Effector CD4-positive, alpha-beta T cell (primary cell): ENCODE measurements around the gene TSFM.

Source experiments
- DNase-seq: peaks from one replicate; pipeline ENCODE4 v3.0.0-alpha.2; 2020

TSFM gene

DNA sequence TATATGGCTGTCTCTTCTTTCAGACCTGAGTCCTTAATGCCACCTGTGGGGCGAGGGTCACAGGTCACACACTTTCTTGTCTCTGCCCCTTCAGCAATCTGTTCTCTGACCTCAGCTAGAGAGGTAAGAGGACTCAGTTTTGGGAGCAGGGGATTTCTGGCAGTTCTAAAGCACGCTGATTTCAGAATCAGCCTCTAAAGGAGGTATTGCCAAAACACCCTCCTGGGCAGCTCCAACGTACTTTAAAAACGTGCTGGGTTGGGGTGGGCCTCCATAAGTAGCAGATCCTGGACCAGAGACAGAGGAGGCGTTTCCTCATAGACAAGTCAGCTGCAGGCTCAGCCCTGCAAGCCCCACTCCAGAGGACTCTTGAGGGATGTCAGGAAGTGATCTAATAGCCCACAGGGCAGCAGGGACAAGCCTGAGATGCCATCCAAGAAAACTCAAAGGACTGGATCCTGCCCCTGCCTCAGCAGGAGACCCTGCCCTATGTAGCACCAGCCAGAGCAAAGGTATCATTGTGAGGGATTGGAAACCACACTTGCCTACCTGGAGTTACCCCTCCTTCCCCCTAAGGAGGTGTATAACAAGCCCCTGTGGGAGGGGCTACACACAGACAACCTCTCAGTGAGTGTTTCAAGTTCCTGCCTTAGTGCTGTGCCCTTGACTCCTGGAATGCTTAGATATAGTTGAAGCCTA is 55.4 kb downstream of the TSFM start:
- DNase-seq = no peak

DNA sequence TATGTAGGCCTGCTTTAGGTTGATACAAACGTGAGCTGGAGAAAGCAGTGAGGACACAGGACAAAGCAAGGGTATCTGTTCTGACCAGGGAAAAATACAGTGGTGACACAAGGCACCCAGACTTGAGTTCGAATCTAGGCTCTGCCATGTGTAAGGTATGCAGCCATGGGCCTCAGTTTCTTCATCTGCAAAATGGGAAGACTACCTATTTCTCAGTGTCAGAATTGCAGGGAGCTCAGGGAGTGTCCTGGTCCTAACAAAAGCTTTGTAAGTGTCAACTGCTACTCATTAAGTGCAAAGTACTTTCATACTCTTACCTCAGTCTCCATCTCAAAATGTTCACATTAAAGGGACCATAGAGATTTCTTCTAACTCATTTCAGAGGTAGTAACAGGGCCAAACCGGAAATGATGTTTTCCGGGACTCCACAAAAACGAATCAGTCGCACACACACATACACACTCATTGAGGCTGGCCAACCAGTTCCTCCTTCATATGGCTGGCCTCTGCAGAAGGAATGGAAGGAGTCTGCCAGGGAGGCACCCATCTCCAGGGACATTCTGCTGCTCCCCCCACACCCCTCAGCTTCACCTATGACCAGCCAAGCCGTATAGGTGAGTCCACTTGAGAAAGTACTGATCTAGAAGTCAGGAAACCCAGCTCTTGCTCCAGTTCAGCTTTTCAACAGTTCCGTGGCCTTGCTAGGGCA is 56.2 kb downstream of the TSFM start:
- DNase-seq = no peak

DNA sequence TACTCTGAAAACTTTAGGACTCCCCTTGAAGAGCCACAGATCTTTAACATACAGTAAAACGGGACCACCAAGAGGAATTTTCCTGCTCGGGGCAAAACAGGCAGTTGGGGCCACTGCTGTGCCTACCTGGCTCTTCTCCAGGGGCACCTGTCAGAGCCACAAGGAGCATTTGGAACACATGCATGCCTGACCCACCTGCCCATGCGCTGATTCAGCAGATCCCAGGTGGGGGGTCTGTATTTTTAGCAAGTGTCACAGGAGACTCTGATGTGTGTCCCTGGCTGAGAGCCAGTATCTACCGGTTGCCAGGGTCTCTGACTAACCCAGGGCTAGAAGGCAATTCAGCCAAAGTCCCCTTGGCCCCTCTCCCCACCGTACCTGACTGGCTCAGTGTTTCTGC is 57.4 kb downstream of the TSFM start:
- no peak for DNase-seq

GRCh38 chr12:57840726-57841125 is 58.1 kb downstream of the TSFM start:
- no peak for DNase-seq

DNA sequence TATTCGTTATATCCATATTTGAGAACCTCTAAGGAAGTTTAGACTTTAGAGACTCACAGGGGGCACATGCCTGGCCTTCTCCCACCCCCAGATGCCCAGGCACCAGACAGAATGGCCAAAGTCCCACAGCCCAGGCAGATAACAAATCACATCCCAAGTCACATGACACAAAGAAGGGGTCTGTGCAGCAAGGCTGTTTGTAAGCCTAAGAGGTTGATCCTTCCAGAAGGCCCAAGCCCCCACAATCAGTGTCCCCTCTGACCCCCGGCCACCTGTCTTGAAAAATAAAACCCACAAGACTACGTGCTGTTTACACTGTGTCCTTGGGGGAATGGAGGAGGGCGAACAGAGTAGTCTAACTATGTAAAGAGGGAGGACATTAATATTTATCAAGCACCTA is 58.9 kb downstream of the TSFM start:
- DNase-seq = no peak

GRCh38 chr12:57842342-57843294 is 60.0 kb downstream of the TSFM start:
- peak; percentile 31 for DNase-seq

GRCh38 chr12:57844709-57845477 is 62.3 kb downstream of the TSFM start:
- DNase-seq = no peak

- peak; percentile 47 for DNase-seq
Observed at GRCh38 chr12:57845478-57846284, 63.1 kb downstream of the TSFM start.

DNA sequence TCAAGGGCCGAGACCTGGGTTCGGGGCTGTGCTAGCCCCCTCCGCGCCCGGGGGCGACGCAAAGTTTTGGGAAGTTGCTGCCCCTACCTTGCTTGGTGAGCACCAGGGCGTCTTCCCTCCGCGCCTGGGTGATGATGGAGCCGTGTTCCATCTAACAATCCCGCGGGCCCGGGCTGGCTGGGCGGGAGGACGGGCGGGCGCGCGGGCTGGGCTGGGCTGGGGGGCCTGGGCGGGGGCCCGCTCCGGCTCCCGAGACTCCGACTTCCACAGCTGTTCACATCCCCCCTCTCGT is 63.6 kb downstream of the TSFM start:
- no peak for DNase-seq

GRCh38 chr12:57846577-57847319 is 64.2 kb downstream of the TSFM start, which contains the start of gene CTDSP2:
TSS of gene CTDSP2 (minus strand) at chr12:57846729. CDS start at chr12:57846435, 294 bp downstream.
- DNase-seq = peak; percentile 80
